GM23338 (cell line): ENCODE data around the gene TMEM185B.

Experiments
- CTCF ChIP-seq, 2 experiments: fragments of 200-600 bp in 1 of 2; sonication (generic) in 1 of 2; conservative IDR thresholded peaks; 2 replicates each; pipeline versions ENCODE4 v1.5.1 to v1.6.1; 2016 to 2017; ENCODE audit warnings: antibody characterized with exemption in 2 of 2, low read depth in 2 of 2, mild to moderate bottlenecking in 2 of 2, moderate library complexity in 1 of 2
- ETS1 ChIP-seq: IDR thresholded peaks from 2 replicates; pipeline ENCODE4 v1.6.1; 2016; ENCODE audit warnings: antibody characterized with exemption
- EZH2 ChIP-seq: fragments of 200-600 bp; sonication (generic); IDR thresholded peaks from one replicate; pipeline ENCODE4 v1.8.0; 2017; ENCODE audit warnings: antibody characterized with exemption, mild to moderate bottlenecking, low read depth; ENCODE audit not compliant: unreplicated experiment
- EZH2phosphoT487 ChIP-seq: fragments of 200-600 bp; sonication (generic); IDR thresholded peaks from one replicate; pipeline ENCODE4 v1.8.1; 2018; ENCODE audit warnings: antibody characterized with exemption; ENCODE audit not compliant: unreplicated experiment
- JUNB ChIP-seq: IDR thresholded peaks from one replicate; pipeline ENCODE4 v1.6.1; 2016; ENCODE audit warnings: antibody characterized with exemption; ENCODE audit not compliant: unreplicated experiment
- NANOG ChIP-seq: IDR thresholded peaks from 2 replicates; pipeline ENCODE4 v1.6.1; 2016; ENCODE audit warnings: antibody characterized with exemption, borderline replicate concordance
- POLR2AphosphoS5 ChIP-seq: IDR thresholded peaks from 2 replicates; pipeline ENCODE4 v1.6.1; 2016; ENCODE audit warnings: antibody characterized with exemption, low read depth
- ZNF462 ChIP-seq: fragments of 250-450 bp; sonication (Bioruptor Pico); IDR thresholded peaks from 2 replicates; pipeline ENCODE4 v1.5.0; 2020; ENCODE audit warnings: mild to moderate bottlenecking, moderate library complexity

GRCh38 chr2:120221616-120222015 is 1.6 kb downstream of the TMEM185B start:
- no peak for TF ChIP-seq POLR2AphosphoS5
- TF ChIP-seq CTCF (conservative IDR thresholded peaks at IDR 0.05; ENCODE audit: low read depth in 2 of 2), result no peak
- no peak for TF ChIP-seq EZH2phosphoT487
- TF ChIP-seq EZH2, result no peak
- no peak for TF ChIP-seq JUNB
- TF ChIP-seq NANOG, result no peak
- TF ChIP-seq ETS1, result no peak
- TF ChIP-seq ZNF462 (CRISPR knock-in tag), result no peak
